NCI-H2171 (cell line): ENCODE results near the gene CLPTM1L.
"Not testable (repeated sequence)": the region's sequence is repeated elsewhere in the genome, so short reads cannot be mapped to it uniquely, and the experiment has no call there.

Experiments used
- DNase-seq: peaks from one replicate; lab custom pipeline; 2025; lab: John Stamatoyannopoulos, UW

The CLPTM1L gene

DNA sequence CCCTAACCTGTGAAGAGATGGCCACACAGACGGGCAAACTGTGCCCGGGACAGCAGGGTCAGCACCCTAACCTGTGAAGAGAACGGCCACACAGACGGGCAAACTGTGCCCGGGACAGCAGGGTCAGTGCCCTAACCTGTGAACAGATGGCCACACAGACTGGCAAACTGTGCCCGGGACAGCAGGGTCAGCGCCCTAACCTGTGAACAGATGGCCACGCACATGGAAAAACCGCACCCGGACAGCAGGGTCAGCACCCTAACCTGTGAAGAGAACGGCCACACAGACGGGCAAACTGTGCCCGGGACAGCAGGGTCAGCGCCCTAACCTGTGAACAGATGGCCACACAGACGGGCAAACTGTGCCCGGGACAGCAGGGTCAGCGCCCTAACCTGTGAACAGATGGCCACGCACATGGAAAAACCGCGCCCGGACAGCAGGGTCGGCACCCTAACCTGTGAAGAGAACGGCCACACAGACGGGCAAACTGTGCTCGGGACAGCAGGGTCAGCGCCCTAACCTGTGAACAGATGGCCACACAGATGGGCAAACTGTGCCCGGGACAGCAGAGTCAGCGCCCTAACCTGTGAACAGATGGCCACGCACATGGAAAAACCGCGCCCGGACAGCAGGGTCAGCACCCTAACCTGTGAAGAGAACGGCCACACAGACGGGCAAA lies 5.6 kb downstream of the CLPTM1L start:
- DNase-seq = not testable (repeated sequence)

DNA sequence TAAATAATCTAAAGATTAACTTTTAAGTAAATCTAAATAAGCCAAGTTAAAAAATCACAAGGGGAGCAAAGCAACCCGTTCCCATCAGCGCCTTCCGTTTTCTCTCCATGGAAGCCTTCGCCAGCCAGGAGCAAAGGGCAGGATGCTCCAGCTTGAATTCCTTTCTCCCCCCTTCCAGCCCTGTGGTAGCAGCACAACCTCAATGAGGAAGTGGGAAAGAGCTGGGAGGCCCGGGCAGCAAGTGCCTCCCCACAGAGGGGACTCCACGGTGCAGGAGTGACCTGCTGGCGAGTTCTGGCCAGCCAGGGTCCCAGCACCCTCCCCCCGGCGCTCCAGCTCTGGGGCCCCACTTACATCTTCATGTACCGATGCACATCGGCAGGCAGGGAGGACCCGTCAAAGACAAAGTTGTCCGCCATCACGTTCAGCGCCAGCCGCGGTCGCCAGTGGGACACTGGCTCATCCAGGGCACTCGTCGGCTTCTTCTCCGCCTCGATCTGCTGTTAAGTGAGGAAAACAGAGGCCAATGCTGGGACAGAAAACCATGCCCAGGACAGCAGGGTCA lies 6.3 kb downstream of the CLPTM1L start:
- no peak for DNase-seq

DNA sequence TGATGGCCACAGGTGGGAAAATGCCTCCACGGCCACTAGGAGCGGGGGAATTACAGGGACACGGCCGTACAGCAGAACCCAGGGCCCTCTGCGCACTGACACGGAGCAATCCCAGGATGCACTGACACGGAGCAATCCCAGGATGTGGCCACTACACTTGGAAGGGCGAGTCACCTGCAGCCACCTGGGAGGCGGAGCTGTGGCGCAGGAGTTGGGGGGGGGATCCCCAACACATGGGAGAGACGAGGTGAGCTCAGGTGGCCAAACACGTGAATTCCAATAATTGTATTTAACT lies 6.8 kb downstream of the CLPTM1L start:
- no peak for DNase-seq

DNA sequence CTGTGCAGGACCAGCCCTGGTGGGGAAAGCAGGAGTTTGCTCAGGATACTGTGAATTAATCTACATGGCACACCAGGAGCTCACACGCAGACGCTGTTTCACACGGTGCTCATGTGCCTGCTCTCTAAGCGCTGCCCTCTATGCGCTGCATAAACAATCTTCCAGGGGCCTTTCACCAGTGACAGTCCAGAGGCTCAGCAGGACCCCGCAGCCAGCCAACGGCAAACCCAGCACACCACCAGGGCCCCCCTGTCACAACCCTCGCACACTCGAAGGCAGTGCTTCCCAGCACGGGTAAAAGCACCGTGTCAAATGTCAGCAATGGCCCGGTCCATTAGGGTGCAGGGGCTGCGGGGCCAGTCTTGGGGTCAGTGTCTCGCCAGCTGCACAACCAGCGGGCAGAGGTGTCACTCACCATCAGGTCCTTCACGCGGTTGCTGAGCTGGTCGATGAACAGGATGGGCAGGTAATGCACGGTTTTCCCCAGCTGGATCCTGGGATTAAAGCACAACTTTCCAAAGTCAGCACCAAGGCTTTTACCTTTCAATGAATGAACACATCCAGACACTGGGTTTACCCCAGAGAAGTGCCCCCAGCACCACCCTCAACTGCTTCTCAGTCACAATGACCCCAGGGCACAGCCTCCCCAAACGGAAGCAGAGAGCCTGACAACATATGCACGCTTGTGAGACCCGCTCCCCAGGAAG lies 7.3 kb downstream of the CLPTM1L start:
- DNase-seq = no peak

DNA sequence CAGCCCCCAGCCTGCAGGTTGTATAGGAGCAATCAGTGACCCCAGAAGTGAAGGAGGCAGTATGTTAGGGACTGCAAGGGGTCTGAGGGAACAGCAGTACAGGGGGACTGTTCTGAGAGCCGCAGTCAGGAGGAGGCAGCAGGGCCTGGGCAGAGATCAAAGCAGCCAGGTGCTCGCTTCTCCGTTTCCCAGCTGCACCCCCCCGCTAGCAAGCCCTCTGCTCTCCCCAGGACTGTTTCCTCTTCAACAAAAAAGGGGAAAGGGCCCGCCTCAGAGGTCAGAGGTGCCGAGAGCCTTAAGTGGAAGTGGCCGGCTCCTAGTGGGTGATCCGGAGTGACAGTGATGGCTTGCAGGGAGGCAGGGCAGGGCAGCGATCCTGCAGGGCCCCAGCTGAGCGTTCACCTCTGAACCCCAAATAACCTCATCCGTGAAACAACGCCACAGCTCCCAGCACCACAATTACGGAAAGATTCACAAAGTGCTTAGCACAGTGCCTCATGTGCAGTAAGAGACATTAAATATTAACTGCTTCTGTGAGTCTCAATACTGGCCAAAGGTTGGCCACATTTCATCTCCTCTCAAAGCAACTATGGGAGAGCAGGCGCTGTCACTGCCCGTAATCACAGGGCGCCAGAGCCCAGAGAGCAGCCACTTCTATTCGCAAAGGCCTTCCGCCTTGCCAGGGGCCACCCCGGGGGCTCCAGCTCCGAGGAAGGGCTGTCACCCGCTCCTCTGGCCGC lies 8.0 kb downstream of the CLPTM1L start:
- no peak for DNase-seq

DNA sequence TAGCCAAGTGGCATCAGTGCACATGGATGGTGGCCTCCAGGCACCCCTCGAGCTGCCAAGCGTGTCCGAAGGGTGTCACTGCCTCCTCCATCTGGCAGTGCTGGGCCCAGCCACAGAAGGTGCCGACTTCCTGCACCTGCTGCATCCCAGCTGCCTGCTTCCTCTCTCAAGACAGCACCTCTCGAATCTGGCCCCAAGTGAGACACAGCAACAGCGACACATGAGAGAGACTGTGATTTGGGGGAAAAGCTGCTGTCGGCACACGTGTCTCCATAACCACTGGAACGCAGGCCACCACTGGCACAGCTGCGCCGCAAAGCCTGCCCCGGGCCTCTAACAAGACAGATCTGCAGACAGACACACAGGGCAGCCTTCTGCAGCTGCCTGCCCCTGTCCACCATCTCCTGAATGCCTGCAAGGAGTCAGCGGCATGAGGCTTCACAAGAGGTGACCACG lies 8.8 kb downstream of the CLPTM1L start:
- DNase-seq = no peak

DNA sequence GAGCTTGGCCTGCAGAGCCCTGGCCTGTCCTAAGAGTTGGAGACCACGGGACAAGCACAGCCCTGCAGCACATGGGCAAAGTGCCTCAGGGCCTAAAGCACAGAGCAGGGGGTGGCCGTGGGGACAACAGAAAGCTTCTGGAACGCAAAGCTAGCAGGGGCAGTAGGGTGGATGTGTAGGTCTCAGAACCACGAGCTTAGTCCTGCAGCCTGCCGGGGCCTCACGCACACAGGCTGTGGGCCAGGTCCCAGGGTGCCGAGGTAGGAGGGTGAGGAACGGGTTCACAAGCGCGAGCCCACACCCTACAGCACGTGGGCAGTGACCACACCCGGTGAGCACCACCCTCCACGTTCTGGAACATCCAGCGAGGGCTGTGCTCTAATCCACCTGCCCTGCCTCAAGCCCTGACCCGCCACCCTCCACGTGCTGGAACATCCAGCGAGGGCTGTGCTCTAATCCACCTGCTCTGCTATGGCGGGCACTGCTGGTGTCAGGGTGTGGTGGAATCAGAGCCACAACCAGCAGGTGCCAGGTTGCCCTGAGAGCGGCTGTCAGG lies 9.3 kb downstream of the CLPTM1L start:
- DNase-seq = no peak

DNA sequence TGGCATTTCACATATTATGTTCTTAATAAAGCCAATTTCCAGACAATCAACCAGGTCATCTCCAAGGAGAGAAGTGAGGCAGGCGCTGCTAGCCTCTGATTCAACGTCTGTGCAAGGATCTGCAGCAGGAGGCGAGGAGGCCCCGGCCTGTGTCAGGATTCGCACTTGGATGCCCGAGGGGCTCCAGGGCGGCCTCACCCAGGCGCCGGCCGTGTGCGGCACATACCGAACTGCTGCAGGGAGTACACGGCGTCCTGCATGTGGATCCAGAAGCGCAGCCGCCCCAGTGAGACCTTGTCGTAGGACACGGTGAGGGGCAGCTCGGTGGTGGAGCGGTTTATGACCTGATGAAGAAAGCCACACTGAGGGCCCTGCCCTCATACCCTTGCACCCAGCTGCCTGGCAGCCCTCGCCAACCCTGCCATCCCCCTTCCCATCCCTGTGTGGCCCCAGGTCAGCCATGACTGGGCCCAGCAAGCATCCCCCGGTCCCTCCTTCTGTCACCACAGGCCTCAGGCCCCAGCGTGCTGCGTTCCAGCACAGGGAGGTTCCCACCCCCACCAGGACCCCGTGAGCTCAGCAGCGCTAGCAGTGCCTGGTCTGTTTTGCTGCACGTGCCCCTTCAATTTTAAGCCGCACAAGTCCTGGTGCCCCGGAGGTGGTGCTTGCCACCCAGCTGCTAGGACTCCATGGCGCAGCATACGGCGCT lies 9.9 kb downstream of the CLPTM1L start:
- no peak for DNase-seq

DNA sequence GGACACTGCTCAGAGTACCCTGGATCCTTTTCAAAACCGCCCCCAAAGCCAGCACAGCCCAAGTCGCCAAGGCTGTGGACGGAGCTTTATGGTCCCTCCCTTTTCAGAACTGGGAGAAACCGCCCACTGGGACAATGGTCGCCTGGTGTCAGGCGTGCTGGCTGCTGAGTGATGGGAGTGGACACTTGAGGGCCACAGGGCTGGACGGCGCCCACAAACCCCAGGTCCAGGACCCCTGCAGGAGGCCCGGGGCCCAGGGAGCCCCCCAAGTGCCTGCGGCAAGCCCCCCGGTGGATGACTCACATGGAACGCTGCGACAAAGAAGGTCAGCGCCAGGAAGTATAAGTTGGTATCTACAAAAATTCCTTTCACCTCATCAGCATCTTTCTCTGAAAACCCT lies 10.9 kb downstream of the CLPTM1L start:
- no peak for DNase-seq

DNA sequence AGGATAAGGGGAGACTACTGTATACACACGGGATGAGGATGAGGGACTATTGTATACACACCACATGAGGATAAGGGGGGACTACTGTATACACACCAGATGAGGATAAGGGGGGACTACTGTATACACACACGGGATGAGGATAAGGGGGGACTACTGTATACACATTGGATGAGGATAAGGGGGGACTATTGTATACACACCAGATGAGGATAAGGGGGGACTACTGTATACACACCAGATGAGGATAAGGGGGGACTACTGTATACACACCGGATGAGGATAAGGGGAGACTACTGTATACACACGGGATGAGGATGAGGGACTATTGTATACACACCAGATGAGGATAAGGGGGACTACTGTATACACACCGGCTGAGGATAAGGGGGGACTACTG lies 11.6 kb downstream of the CLPTM1L start:
- DNase-seq = not testable (repeated sequence)

DNA sequence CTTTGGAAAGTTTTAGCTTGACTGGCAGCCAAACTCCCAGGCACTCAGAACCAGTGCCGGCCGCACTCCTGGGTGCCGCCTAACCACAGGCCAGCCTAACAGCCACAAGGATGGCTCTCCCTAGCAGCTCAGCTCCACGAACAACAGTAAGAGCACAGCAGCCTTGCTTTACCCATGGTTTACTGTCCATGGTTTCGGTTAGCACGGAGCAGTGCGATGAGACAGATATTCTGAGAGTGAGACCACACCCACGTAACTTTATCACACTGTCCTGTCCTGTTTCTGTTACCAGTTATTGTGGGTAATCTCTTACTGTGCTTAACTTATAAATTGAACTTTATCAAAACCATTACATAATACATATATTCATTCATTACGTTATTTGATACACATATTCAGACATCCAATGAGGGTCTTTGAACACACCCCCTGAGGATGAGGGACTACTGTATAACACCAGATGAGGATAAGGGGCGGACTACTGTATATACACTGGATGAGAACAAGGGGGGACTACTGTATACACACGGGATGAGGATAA lies 12.4 kb downstream of the CLPTM1L start:
- no peak for DNase-seq

DNA sequence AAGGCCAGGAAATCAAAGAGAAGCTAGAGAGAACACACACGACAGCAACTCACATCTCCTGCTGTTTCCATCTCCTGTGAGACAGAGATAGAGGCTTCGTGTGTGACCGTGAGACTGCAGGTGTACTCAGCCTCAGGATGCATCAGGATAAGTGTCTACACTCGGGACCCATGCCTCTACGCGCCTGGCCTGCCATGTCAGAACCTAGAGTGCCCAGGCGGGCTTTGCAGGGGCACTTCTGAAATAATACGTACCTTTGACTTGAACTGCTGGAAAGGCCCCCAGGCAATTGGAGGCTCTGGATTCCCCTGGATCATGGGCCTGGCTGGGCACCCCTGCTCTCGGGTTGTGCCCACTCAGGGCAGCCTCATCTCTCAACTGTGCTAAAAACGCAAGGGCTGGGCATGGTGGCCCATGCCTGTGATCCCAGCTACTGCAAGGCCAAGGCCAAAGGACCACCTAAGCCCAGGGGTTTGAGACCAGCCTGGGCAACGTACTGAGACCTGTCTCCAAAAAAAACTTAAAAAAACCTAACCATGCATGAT lies 13.0 kb downstream of the CLPTM1L start:
- no peak for DNase-seq

DNA sequence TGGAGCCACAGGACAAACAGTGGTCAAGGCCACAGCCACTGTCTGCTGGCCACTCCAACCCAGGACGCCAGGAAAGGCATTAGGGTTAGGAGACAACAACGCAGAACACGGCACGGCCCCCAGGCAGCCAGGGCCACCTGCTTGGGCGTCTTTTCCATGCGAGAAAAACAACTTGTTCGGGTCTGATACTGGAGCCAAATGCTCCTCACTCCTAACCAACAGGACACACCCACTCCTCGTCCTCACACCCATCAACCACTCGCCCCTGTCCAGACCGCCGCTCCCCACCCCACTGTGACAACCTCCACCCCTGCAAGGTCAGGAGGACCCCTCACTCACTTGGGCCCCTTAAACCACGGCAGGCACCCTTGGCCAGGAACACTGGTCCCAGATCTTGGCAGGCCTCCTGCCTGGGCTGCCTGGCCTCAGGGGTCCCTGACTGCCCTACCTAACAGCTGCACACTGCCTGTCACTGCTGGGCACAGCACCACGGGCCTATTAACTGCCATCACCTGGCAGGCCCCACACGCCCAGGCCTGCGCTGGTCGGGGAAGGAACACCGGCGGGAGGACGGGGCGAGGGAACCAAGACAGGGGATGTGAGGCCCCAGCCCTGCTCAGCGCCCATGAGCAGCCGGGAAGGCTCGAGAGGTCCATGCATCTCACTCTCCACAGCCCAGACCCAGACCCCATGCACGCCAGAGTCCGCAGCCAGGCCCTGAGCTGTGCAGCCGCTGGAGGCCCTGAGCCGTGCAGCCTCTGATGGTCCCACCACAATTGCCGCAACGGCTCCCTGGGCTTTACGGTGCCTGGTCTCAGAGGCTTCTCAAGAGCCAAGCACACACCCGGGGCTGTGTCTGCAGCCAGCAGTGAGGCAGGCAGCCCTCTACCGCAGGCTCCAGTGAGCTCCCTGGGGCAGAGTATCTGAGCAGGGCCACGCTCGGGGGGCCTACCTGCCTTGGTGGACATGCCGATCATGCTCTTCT lies 13.8 kb downstream of the CLPTM1L start:
- no peak for DNase-seq

DNA sequence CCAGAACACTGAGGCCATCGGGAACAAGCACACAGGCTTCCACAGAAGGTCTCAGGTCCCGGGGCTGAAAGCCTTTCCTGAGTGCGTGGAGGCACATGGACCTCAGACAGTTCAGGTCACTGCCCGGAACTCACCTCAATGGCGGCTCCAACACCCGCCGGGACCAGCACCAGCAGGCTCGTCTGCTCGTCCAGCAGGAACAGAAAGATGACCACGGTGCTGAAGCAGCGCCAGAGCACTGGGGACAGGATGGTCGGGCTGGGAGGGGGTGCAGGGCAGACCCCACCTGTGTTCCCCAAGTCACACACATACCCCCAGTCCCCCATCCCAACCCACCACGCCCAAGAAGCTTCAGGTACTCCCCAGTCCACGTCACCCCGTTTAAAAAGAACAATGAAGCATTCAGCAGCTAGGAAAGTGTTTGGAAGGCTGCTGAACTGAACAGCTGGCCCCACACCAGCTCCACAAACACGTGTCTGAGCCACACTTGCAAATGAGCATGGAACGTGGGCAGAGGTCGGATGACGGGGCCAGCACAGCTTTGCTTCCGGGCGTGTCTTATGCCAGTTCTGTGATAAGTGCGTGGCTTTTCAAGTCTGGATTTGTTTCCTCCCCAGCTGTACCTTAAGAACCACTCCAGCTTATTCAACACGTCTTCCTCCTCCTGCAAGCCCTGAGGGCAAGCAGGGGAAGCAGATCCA lies 14.6 kb downstream of the CLPTM1L start:
- no peak for DNase-seq

DNA sequence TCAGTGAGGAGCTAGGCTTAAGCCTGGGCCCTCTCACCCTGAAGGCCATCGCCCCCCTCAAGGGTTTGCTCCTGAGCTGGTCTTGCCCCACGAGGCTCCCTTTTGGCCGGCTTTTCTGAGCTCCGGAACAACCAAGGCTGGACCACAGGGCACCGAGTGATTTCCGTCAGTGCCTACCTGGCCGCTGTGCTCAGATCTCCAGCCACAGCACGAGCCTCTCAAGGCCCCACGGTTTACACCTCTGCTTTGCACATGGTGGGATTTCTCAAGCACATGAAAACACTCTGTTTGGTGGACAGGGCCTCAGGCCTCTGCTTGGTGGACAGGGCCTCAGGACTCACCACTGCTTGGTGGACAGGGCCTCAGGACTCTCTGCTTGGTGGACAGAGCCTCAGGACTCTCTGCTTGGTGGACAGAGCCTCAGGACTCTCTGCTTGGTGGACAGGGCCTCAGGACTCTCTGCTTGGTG lies 15.8 kb downstream of the CLPTM1L start:
- DNase-seq = no peak

DNA sequence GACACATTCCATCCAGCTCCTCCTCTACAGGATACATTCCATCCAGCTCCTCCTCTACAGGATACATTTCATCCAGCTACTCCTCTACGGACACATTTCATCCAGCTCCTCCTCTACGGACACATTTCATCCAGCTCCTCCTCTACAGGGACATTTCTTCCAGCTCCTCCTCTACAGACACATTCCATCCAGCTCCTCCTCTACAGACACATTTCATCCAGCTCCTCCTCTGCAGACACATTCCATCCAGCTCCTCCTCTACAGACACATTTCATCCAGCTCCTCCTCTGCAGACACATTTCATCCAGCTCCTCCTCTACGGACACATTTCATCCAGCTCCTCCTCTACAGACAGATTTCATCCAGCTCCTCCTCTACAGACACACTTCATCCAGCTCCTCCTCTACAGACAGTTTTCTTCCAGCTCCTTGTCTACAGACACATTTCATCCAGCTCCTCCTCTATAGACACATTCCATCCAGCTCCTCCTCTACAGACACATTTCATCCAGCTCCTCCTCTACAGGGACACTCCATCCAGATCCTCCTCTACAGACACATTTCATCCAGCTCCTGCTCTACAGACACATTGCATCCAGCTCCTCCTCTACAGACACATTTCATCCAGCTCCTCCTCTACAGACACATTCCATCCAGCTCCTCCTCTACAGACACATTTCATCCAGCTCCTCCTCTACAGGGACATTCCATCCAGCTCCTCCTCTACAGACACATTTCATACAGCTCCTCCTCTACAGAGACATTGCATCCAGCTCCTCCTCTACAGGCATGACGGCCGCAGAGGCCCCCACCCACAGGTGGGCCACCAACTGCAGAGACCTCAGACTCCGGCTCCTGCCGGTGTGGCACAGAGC lies 16.4 kb downstream of the CLPTM1L start:
- not testable (repeated sequence) for DNase-seq

DNA sequence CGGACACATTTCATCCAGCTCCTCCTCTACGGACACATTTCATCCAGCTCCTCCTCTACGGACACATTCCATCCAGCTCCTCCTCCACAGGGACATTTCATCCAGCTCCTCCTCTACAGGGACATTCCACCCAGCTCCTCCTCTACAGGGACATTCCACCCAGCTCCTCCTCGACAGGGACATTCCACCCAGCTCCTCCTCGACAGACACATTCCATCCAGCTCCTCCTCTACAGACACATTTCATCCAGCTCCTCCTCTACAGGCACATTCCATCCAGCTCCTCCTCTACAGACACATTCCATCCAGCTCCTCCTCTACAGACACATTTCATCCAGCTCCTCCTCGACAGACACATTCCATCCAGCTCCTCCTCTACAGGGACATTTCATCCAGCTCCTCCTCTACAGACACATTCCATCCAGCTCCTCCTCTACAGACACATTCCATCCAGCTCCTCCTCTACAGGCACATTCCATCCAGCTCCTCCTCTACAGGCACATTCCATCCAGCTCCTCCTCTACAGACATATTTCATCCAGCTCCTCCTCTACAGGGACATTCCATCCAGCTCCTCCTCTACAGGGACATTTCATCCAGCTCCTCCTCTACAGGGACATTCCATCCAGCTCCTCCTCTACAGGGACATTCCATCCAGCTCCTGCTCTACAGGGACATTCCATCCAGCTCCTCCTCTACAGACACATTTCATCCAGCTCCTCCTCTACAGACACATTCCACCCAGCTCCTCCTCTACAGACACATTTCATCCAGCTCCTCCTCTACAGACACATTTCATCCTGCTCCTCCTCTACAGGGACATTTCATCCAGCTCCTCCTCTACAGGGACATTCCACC lies 17.8 kb downstream of the CLPTM1L start:
- DNase-seq = not testable (repeated sequence)
